K562 (cell line): ENCODE measurements around the gene KLRF1. TPM values are rescaled to one million over a fixed set of nuclear protein-coding genes. Genes with fewer than 3 reads are reported as not detected.

ENCODE experiments used
- ATAC-seq: fragments of 200-7000 bp; cut with Tn5 transposase; 3 replicates; pipeline ENCODE4 v1.9.1; 2020; ENCODE audit warnings: moderate library complexity
- BruUV-seq: library from RNA; stranded (reverse); fragments of 400-500 nt; replicated peaks from 2 replicates; lab custom pipeline; 2021; lab: Mats Ljungman, UMichigan
- CTCF ChIA-PET: fragments of 300-600 bp; formaldehyde crosslinking; extraction: SDS; loops from one replicate; lab custom pipeline; 2021; ENCODE audit warnings: low intra/inter-chr PET ratio; lab: Yijun Ruan, JAX
- POLR2A ChIA-PET: fragments of 300-600, 350-650 bp; sonication (Branson Sonifier 250); formaldehyde crosslinking; extraction: SDS; loops from one replicate; lab custom pipeline; 2021; ENCODE audit warnings: antibody characterized with exemption, inconsistent platforms; lab: Yijun Ruan, JAX
- DNase-seq, 4 experiments: peaks; one replicate each; pipeline versions ENCODE4 v3.0.0 to v3.0.0-alpha.2; 2011 to 2018; ENCODE audit warnings: low spot score in 3 of 4, mixed read lengths in 3 of 4; ENCODE audit errors: extremely low read depth in 1 of 4
- FAIRE-seq: peaks from 2 replicates; lab custom pipeline; 2011; peaks lifted over from hg19 to GRCh38; lab: Jason Lieb, UNC
- H2AFZ ChIP-seq: 2 replicates; pipeline ENCODE4 v1.6.0; 2011; ENCODE audit warnings: low read depth, low read length, control low read depth, inconsistent platforms
- H3K27ac ChIP-seq: fragments of 200-600 bp; 3 replicates; pipeline ENCODE4 v1.8.0; 2011; ENCODE audit warnings: low read depth, mild to moderate bottlenecking, control low read depth, inconsistent platforms, low read length, moderate library complexity, mixed read lengths; ENCODE audit errors: extremely low read depth
- H3K27me3 ChIP-seq, 2 experiments: fragments of 300-600 bp in 1 of 2; 2 replicates in 1 of 2; 3 replicates in 1 of 2; pipeline versions ENCODE4 v1.6.0 to v1.8.0; 2011; ENCODE audit warnings: inconsistent platforms in 2 of 2, low read length in 2 of 2, mild to moderate bottlenecking in 1 of 2, mixed read lengths in 1 of 2, moderate library complexity in 1 of 2; ENCODE audit not compliant: control insufficient read depth in 2 of 2, insufficient read depth in 2 of 2
- H3K36me3 ChIP-seq: fragments of 300-600 bp; 3 replicates; pipeline ENCODE4 v1.8.0; 2011; ENCODE audit warnings: mild to moderate bottlenecking, low read length, inconsistent platforms; ENCODE audit not compliant: control insufficient read depth, insufficient read depth
- H3K4me1 ChIP-seq, 2 experiments: fragments of 200-600 bp in 1 of 2; replicated peaks in 1 of 2; 2 replicates in 1 of 2; 3 replicates in 1 of 2; pipeline versions ENCODE4 v1.5.1 to v1.8.0; 2011; ENCODE audit warnings: inconsistent platforms in 2 of 2, low read length in 2 of 2, mild to moderate bottlenecking in 1 of 2, mixed read lengths in 1 of 2, moderate library complexity in 1 of 2; ENCODE audit not compliant: control insufficient read depth in 2 of 2, insufficient read depth in 2 of 2
- H3K4me2 ChIP-seq: 2 replicates; pipeline ENCODE4 v1.6.1; 2011; ENCODE audit warnings: low read length, control low read depth, inconsistent platforms, mixed read lengths; ENCODE audit not compliant: insufficient read depth
- H3K4me3 ChIP-seq: fragments of 200-600 bp; sonication (generic), shearing (Covaris generic); 2 replicates; pipeline ENCODE4 v1.5.1; 2016; ENCODE audit warnings: control low read depth, inconsistent platforms
- H3K79me2 ChIP-seq: fragments of 200-600 bp; 3 replicates; pipeline ENCODE4 v1.8.0; 2011; ENCODE audit warnings: low read length, inconsistent platforms; ENCODE audit not compliant: control insufficient read depth, insufficient read depth
- H3K9ac ChIP-seq, 2 experiments: 2 replicates each; pipeline versions ENCODE4 v1.6.0 to v1.6.1; 2011; ENCODE audit warnings: low read depth in 2 of 2, low read length in 2 of 2, control low read depth in 1 of 2, inconsistent platforms in 1 of 2, mild to moderate bottlenecking in 1 of 2, mixed read lengths in 1 of 2; ENCODE audit not compliant: insufficient read depth in 1 of 2
- H3K9me1 ChIP-seq: one replicate; pipeline ENCODE4 v1.6.0; 2011; ENCODE audit warnings: inconsistent platforms, mild to moderate bottlenecking, low read length, moderate library complexity; ENCODE audit not compliant: control insufficient read depth, insufficient read depth
- H3K9me3 ChIP-seq: replicated peaks from 2 replicates; pipeline ENCODE4 v1.5.1; 2011; ENCODE audit warnings: low read depth, low read length, inconsistent platforms; ENCODE audit not compliant: control insufficient read depth, insufficient read depth
- H4K20me1 ChIP-seq: replicated peaks from 2 replicates; pipeline ENCODE4 v1.6.1; 2011; ENCODE audit warnings: low read length, inconsistent platforms, mixed read lengths; ENCODE audit not compliant: control insufficient read depth, insufficient read depth
- CC2D1A ChIP-seq: fragments of 450-650 bp; IDR thresholded peaks from 2 replicates; pipeline ENCODE4 v1.6.1; 2017; ENCODE audit warnings: mild to moderate bottlenecking
- MAFF ChIP-seq: IDR thresholded peaks from 2 replicates; pipeline ENCODE4 v1.6.1; 2012; ENCODE audit warnings: low read length, improper control_type of control experiment
- MIER1 ChIP-seq: fragments of 450-650 bp; IDR thresholded peaks from 2 replicates; pipeline ENCODE4 v1.6.1; 2016; ENCODE audit warnings: antibody characterized with exemption, mild to moderate bottlenecking, low read depth
- NR2F6 ChIP-seq: fragments of 450-650 bp; formaldehyde crosslinking; IDR thresholded peaks from 2 replicates; pipeline ENCODE4 v1.4.0; 2020; ENCODE audit warnings: mild to moderate bottlenecking
- SIN3B ChIP-seq: fragments of 450-650 bp; IDR thresholded peaks from 2 replicates; pipeline ENCODE4 v1.6.1; 2017; ENCODE audit warnings: low read depth, mild to moderate bottlenecking, moderate library complexity
- TEAD2 ChIP-seq: fragments of 450-650 bp; IDR thresholded peaks from 2 replicates; pipeline ENCODE4 v1.6.1; 2016; ENCODE audit warnings: missing genetic modification characterization, control low read depth, missing compliant biosample characterization
- ZNF77 ChIP-seq: fragments of 250-450 bp; sonication (Bioruptor Pico); IDR thresholded peaks from 2 replicates; pipeline ENCODE4 v1.5.0; 2020
- WGBS: fragments of 100-300 bp; shearing (Covaris generic); methylation state at CpG from one replicate; pipeline ENCODE4 v1.1.6; 2016; ENCODE audit warnings: low coverage, mixed read lengths; ENCODE audit not compliant: insufficient coverage; ENCODE audit errors: missing lambda C conversion rate; 5-methylcytosine and 5-hydroxymethylcytosine counted together
- in situ Hi-C: fragments of 300-500 bp; cut with MboI; formaldehyde crosslinking; loops from 4 replicates; pipeline ENCODE4 v1.15.0; 2018; ENCODE audit warnings: inconsistent platforms, mixed read lengths
- intact Hi-C: fragments of 100-400 bp; cut with micrococcal nuclease; formaldehyde crosslinking; loops from 2 replicates; pipeline ENCODE4 v1.14.2; 2022
- polyA plus RNA-seq, 8 experiments: library from polyadenylated mRNA; depleted of rRNA in 4 of 8; stranded (reverse) in 5 of 8; unstranded in 3 of 8; fragments of >200 nt; fragmentation: Nextera tagmentation in 2 of 8; fragmentation: Illumina TruSeq in 1 of 8; extraction: Ambion mirVana in 2 of 8; extraction: Trizol in 1 of 8; gene quantifications; 2 replicates each; pipeline versions ENCODE4 v1.2.1 to v1.2.3, GENCODE V29; 2011 to 2014; ENCODE audit warnings: inconsistent platforms in 1 of 8, missing spikeins in 1 of 8
- total RNA-seq, 7 experiments: library from RNA; depleted of rRNA in 6 of 7; stranded (reverse); fragments of >200 nt in 6 of 7; fragmentation: Illumina TruSeq in 2 of 7; extraction: Trizol in 2 of 7; gene quantifications; 2 replicates each; pipeline versions ENCODE4 v1.2.1 to v1.2.3, GENCODE V29; 2011 to 2021; ENCODE audit warnings: low replicate concordance in 1 of 7

KLRF1 gene
- total and polyA plus RNA-seq, 9 of the 15 experiments (the other 6 are each of a cell fraction or from before 2014, with no cell fraction given) = 0.48 to 1.8 (median 1.1) TPM

- Histone ChIP-seq H3K9ac (no peak overlapping the region), H3K4me3 (no peak overlapping the region), H3K9me3 (no peaks in the 10 kb centered on the region), H2AFZ (no peak overlapping the region), H3K4me2 (no peak overlapping the region), H3K4me1 (no peaks in the 10 kb centered on the region), H3K27me3 (no peaks in the 10 kb centered on the region), H3K27ac (no peak overlapping the region), H3K79me2 (no peaks in the 10 kb centered on the region), H3K9me1 (no peaks in the 10 kb centered on the region), H4K20me1 (no peaks in the 10 kb centered on the region), H3K36me3 (no peaks in the 10 kb centered on the region)
- TF ChIP-seq MAFF (no peak), ZNF77 (CRISPR knock-in tag) (no peak)
- in situ Hi-C loops (no loop called here), intact Hi-C loops (no loop called here)
- ChIA-PET POLR2A (interaction anchor here (0.8 to 1.2 kb wide), 2 partner anchors 9 to 15 kb away, joined by 3 read pairs; no protein-coding TSS in a partner anchor), CTCF (no interaction called here)
- no TSS peak for BruUV-seq
- FAIRE-seq (no peak), ATAC-seq (no peak), DNase-seq (no peak)
- WGBS = 19% methylated on average over 2 of the region's 2 CpGs
These were observed 24.6 kb downstream of the KLRF1 start for GRCh38 chr12:9851927-9852326.

- H3K9ac ChIP-seq = no peak overlapping the region
- CTCF ChIA-PET = no interaction called here
- in situ Hi-C loops = no loop called here
- H3K9me3 ChIP-seq = no peaks in the 10 kb centered on the region
- ATAC-seq (no peak), FAIRE-seq (no peak)
- no peak overlapping the region for H3K27ac ChIP-seq
- H3K4me1 ChIP-seq = no peaks in the 10 kb centered on the region
- TF ChIP-seq CC2D1A (no peak), NR2F6 (CRISPR knock-in tag) (no peak), SIN3B (no peak), MIER1 (no peak), TEAD2 (no peak), MAFF (no peak)
- TF ChIP-seq, all 486 proteins: peak for 0
- no peaks in the 10 kb centered on the region for H3K36me3 ChIP-seq
- DNase-seq = no peak
- H3K9me1 ChIP-seq = no peaks in the 10 kb centered on the region
- POLR2A ChIA-PET = no interaction called here
- no TSS peak for BruUV-seq
- intact Hi-C loops = no loop called here
- H3K4me3 ChIP-seq = no peak overlapping the region
- H3K4me2 ChIP-seq = no peak overlapping the region
- WGBS = 38% methylated on average over 1 of the region's 1 CpG
- H4K20me1 ChIP-seq = no peaks in the 10 kb centered on the region
- H3K79me2 ChIP-seq = no peaks in the 10 kb centered on the region
- H2AFZ ChIP-seq = no peak overlapping the region
- H3K27me3 ChIP-seq = no peaks in the 10 kb centered on the region
These were observed 28.9 kb downstream of the KLRF1 start for GRCh38 chr12:9856151-9856550.
